ENCODE results near the gene GK.
"Not testable (repeated sequence)": the region's sequence is repeated elsewhere in the genome, so short reads cannot be mapped to it uniquely, and the experiment has no call there.

The GK gene

GRCh38 chrX:30637874-30638815 is 15.1 kb upstream of the GK start:
- H3K4me3 ChIP-seq (ENCODE audit: low read length): no peak overlapping the region
- DNase-seq (ENCODE audit: low read depth): no peak
- TF ChIP-seq CTCF (conservative IDR thresholded peaks at IDR 0.05; ENCODE audit: low read depth, low read length): no peak

DNA sequence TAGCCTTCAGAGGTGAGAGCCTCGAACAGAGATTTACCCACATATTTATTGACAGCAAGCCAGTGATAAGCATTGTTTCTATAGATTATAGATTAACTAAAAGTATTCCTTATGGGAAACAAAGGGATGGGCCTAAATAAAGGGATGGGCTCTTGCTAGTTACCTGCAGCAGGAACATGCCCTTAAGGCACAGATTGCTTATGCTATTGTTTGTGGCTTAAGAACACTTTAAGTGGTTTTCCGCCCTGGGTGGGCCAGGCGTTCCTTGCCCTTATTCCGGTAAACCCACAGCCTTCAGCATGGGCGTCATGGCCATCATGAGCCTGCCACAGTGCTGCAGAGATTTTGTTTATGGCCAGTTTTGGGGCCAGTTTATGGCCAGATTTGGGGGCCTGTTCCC is 13.5 kb upstream of the GK start:
- H3K4me3 ChIP-seq (ENCODE audit: low read length); DNase-seq (ENCODE audit: low read depth): not testable (repeated sequence)

- no peak for TF ChIP-seq CTCF (conservative IDR thresholded peaks at IDR 0.05; ENCODE audit: low read depth, low read length)
Measured at GRCh38 chrX:30642642-30643041, 10.6 kb upstream of the GK start.

DNA sequence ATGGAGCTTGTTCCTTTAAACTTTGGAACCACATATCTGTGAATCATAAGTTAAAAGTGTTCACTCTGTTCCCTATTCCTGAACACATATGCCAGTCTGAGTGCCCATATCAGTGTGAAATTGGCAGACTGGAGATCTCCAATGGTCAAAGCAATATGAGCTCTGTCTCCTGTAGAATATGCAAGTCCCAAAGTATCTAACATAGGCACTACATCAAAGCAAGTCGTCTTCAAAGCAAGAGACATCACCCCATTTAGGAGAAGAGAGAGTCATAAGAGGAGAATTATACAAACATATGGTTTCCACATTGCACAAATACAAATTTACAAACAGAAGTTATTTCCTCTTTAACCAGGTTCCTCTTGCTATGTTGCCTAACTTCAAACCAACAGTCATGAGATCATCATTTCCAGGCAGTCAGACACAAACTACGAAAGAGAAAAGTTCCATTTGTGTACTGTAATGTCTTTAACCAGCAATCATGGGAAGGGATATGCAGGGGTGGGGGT is 9.9 kb upstream of the GK start:
- DNase-seq (ENCODE audit: low read depth): no peak

More at GRCh38 chrX:30642642-30643041, 10.6 kb upstream of the GK start:
- no peak for DNase-seq (ENCODE audit: low read depth)
- no peak overlapping the region for H3K4me3 ChIP-seq (ENCODE audit: low read length)

GRCh38 chrX:30649859-30650258 is 3.4 kb upstream of the GK start:
- no peak for DNase-seq (ENCODE audit: low read depth)

More for the DNA sequence above, 9.9 kb upstream of the GK start:
- TF ChIP-seq CTCF (conservative IDR thresholded peaks at IDR 0.05; ENCODE audit: low read depth, low read length): no peak
- H3K4me3 ChIP-seq (ENCODE audit: low read length): no peak overlapping the region

GRCh38 chrX:30652527-30653414 is 452 bp upstream of the GK start:
- TF ChIP-seq CTCF (conservative IDR thresholded peaks at IDR 0.05; ENCODE audit: low read depth, low read length): no peak
- DNase-seq (ENCODE audit: low read depth): peak; percentile 45
- peak overlapping the region; percentile 68 for H3K4me3 ChIP-seq (ENCODE audit: low read length)

More at GRCh38 chrX:30649859-30650258, 3.4 kb upstream of the GK start:
- no peak for TF ChIP-seq CTCF (conservative IDR thresholded peaks at IDR 0.05; ENCODE audit: low read depth, low read length)
- no peak overlapping the region for H3K4me3 ChIP-seq (ENCODE audit: low read length)

GRCh38 chrX:30654386-30654785 is 1.2 kb downstream of the GK start:
- DNase-seq (ENCODE audit: low read depth); H3K4me3 ChIP-seq (ENCODE audit: low read length): not testable (repeated sequence)
